ENCODE results near the gene MEGF6. TPM values are rescaled to one million over a fixed set of nuclear protein-coding genes. Genes with fewer than 3 reads are reported as not detected.

The MEGF6 gene
- total RNA-seq, 1 donor from 2014 or later = 10.9 TPM

GRCh38 chr1:3454811-3455618, 156.3 kb downstream of the MEGF6 start:
- intact Hi-C loops (cut with micrococcal nuclease) = no loop called here
- H3K9me3 Mint-ChIP-seq = no peaks in the 10 kb centered on the region
- ATAC-seq (ENCODE audit: low read depth) = peak; percentile 43
- CTCF ChIA-PET = no interaction called here
- TF ChIP-seq CTCF (IDR thresholded peaks at IDR 0.05) = no peak
- H3K4me1 Mint-ChIP-seq = peaks cover 2% of the 10 kb centered on the region
- H3K4me3 Mint-ChIP-seq = peak overlapping the region; percentile 74
- H3K36me3 Mint-ChIP-seq (ENCODE audit: low read depth) = no peaks in the 10 kb centered on the region
- POLR2A ChIA-PET = no interaction called here
- H3K27ac Mint-ChIP-seq = no peak overlapping the region
- H3K27me3 Mint-ChIP-seq = peaks cover 11% of the 10 kb centered on the region
- DNase-seq = no peak

- POLR2A ChIA-PET = no interaction called here
- CTCF ChIA-PET = interaction anchor here (1.2 to 2.4 kb wide), 6 partner anchors 28 to 348 kb away, joined by 3 to 46 read pairs (median 7); partner anchors contain the start of gene LRRC47
- H3K36me3 Mint-ChIP-seq (ENCODE audit: low read depth) = no peaks in the 10 kb centered on the region
- H3K4me3 Mint-ChIP-seq = peak within 1 kb of the TSS; percentile 74
- H3K27me3 Mint-ChIP-seq = peaks cover 15% of the 10 kb centered on the region
- H3K27ac Mint-ChIP-seq = no peak within 1 kb of the TSS
- ATAC-seq (ENCODE audit: low read depth) = peak; percentile 57
- H3K9me3 Mint-ChIP-seq = no peaks in the 10 kb centered on the region
- DNase-seq = no peak
- TF ChIP-seq CTCF (IDR thresholded peaks at IDR 0.05) = no peak
- H3K4me1 Mint-ChIP-seq = peaks cover 2% of the 10 kb centered on the region
- intact Hi-C loops (cut with micrococcal nuclease) = loop anchor here (1.0 kb wide), 3 partner anchors 30 to 270 kb away; no protein-coding TSS in a partner anchor
These were observed 157.2 kb downstream of the MEGF6 start, which contains the start of gene ARHGEF16 for GRCh38 chr1:3453891-3454810. Gene ARHGEF16, plus strand, starts transcription at chr1:3454665. Its CDS starts 8,420 bp downstream, at chr1:3463085.

GRCh38 chr1:3453203-3453761, 158.0 kb downstream of the MEGF6 start:
- no peaks in the 10 kb centered on the region for H3K36me3 Mint-ChIP-seq (ENCODE audit: low read depth)
- DNase-seq (peak; percentile 73), ATAC-seq (ENCODE audit: low read depth) (peak; percentile 81)
- H3K4me1 Mint-ChIP-seq = peaks cover 2% of the 10 kb centered on the region
- H3K4me3 Mint-ChIP-seq = peak overlapping the region; percentile 41
- no peak overlapping the region for H3K27ac Mint-ChIP-seq
- ChIA-PET CTCF (interaction anchor here (0.5 to 2.4 kb wide), 14 partner anchors 29 to 352 kb away, joined by 3 to 46 read pairs (median 4); partner anchors contain the start of gene LRRC47), POLR2A (interaction anchor here (0.9 kb wide), 1 partner anchor 166 kb away, joined by 5 read pairs; no protein-coding TSS in a partner anchor)
- peak; percentile 46 for TF ChIP-seq CTCF (IDR thresholded peaks at IDR 0.05)
- intact Hi-C loops (cut with micrococcal nuclease) = loop anchor here (1.0 kb wide), 3 partner anchors 31 to 271 kb away; no protein-coding TSS in a partner anchor
- peaks cover 19% of the 10 kb centered on the region for H3K27me3 Mint-ChIP-seq
- no peaks in the 10 kb centered on the region for H3K9me3 Mint-ChIP-seq

- no peak overlapping the region for H3K27ac Mint-ChIP-seq
- ATAC-seq (ENCODE audit: low read depth) (no peak), DNase-seq (no peak)
- peaks cover 2% of the 10 kb centered on the region for H3K4me1 Mint-ChIP-seq
- ChIA-PET POLR2A (interaction anchor here (0.9 kb wide), 1 partner anchor 167 kb away, joined by 5 read pairs; no protein-coding TSS in a partner anchor), CTCF (interaction anchor here (0.5 to 2.4 kb wide), 14 partner anchors 30 to 353 kb away, joined by 3 to 46 read pairs (median 4); partner anchors contain the start of gene LRRC47)
- H3K4me3 Mint-ChIP-seq = no peak overlapping the region
- intact Hi-C loops (cut with micrococcal nuclease) = loop anchor here (1.0 kb wide), 3 partner anchors 31 to 271 kb away; no protein-coding TSS in a partner anchor
- peaks cover 19% of the 10 kb centered on the region for H3K27me3 Mint-ChIP-seq
- no peaks in the 10 kb centered on the region for H3K36me3 Mint-ChIP-seq (ENCODE audit: low read depth)
- peaks cover under 1% of the 10 kb centered on the region for H3K9me3 Mint-ChIP-seq
- TF ChIP-seq CTCF (IDR thresholded peaks at IDR 0.05) = no peak
These were observed 158.5 kb downstream of the MEGF6 start for GRCh38 chr1:3452866-3453175.

All from activated B cell treated with CpG ODN at 0.5 μM for 24 hours (primary cell).